HG03378 (cell line): Measurements from ENCODE around the gene FZD7.

Experiments
- ATAC-seq: cut with Tn5 transposase; IDR thresholded peaks from one replicate; pipeline ENCODE4 v1.9.1; 2021; ENCODE audit warnings: mild to moderate bottlenecking, moderate library complexity; ENCODE audit not compliant: unreplicated experiment

Gene FZD7

GRCh38 chr2:202009581-202009980 lies 24.1 kb upstream of the FZD7 start:
- no peak for ATAC-seq

- ATAC-seq, result no peak
Measured at GRCh38 chr2:202014318-202014717, 19.3 kb upstream of the FZD7 start.

- no peak for ATAC-seq
Measured at GRCh38 chr2:202014759-202015211, 18.9 kb upstream of the FZD7 start.

- no peak for ATAC-seq
Measured at GRCh38 chr2:202015471-202015870, 18.2 kb upstream of the FZD7 start.

- no peak for ATAC-seq
Measured at GRCh38 chr2:202016579-202017227, 17.0 kb upstream of the FZD7 start.

GRCh38 chr2:202017940-202018339 lies 15.7 kb upstream of the FZD7 start:
- ATAC-seq, result no peak

GRCh38 chr2:202018950-202019349 lies 14.7 kb upstream of the FZD7 start:
- no peak for ATAC-seq

- no peak for ATAC-seq
Measured at GRCh38 chr2:202019689-202020450, 13.8 kb upstream of the FZD7 start.

- ATAC-seq, result no peak
Measured at GRCh38 chr2:202022755-202023154, 10.9 kb upstream of the FZD7 start.

GRCh38 chr2:202023198-202023903 lies 10.3 kb upstream of the FZD7 start:
- no peak for ATAC-seq

- ATAC-seq, result no peak
Measured at GRCh38 chr2:202023904-202024266, 9.8 kb upstream of the FZD7 start.

GRCh38 chr2:202024871-202025270 lies 8.8 kb upstream of the FZD7 start:
- no peak for ATAC-seq

GRCh38 chr2:202025816-202026215 lies 7.8 kb upstream of the FZD7 start:
- no peak for ATAC-seq

GRCh38 chr2:202026507-202026906 lies 7.1 kb upstream of the FZD7 start:
- ATAC-seq, result no peak

- no peak for ATAC-seq
Measured at GRCh38 chr2:202030691-202031090, 3.0 kb upstream of the FZD7 start.

GRCh38 chr2:202031246-202031951 lies 2.3 kb upstream of the FZD7 start:
- no peak for ATAC-seq

- peak; percentile 5 for ATAC-seq
Measured at GRCh38 chr2:202032846-202033316, 774 bp upstream of the FZD7 start.

GRCh38 chr2:202034249-202035088 lies 814 bp downstream of the FZD7 start:
- ATAC-seq, result no peak

GRCh38 chr2:202035089-202035940 lies 1.7 kb downstream of the FZD7 start:
- ATAC-seq, result no peak
